NCI-H460 (cell line): ENCODE data around the gene VENTX. TPM values are rescaled to one million over a fixed set of nuclear protein-coding genes. Genes with fewer than 3 reads are reported as not detected.
"Not testable (repeated sequence)": the region's sequence is repeated elsewhere in the genome, so short reads cannot be mapped to it uniquely, and the experiment has no call there.

ENCODE experiments used
- DNase-seq: peaks from one replicate; pipeline ENCODE4 v3.0.0-alpha.2; 2016; ENCODE audit warnings: low read depth; ENCODE audit errors: extremely low read depth
- total RNA-seq: library from RNA; depleted of rRNA; stranded (reverse); fragments of >200 nt; shearing (Covaris generic); gene quantifications from 2 replicates; pipeline ENCODE4 v1.2.3, GENCODE V29; 2014

The VENTX gene
- total RNA-seq, 1 experiment from 2014 or later, result not detected

DNA sequence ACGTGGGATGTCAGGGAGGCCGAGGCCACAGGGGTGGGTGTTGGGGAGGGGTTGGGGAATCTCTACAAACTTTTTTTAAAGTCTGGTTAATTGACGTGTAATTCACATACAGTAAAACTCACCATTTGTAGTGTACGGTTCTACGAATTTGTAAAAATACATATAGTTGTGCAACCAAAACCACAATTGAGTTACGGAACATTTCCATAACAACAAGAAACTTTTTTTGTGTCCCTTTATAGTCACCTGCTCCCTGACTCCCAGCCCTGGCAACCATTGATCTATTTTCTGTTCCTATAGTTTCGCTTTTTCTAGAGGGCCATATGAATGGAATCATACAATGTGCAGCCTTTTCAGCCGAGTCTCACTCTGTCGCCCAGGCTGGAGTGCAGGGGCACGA is 2.9 kb upstream of the VENTX start:
- not testable (repeated sequence) for DNase-seq

DNA sequence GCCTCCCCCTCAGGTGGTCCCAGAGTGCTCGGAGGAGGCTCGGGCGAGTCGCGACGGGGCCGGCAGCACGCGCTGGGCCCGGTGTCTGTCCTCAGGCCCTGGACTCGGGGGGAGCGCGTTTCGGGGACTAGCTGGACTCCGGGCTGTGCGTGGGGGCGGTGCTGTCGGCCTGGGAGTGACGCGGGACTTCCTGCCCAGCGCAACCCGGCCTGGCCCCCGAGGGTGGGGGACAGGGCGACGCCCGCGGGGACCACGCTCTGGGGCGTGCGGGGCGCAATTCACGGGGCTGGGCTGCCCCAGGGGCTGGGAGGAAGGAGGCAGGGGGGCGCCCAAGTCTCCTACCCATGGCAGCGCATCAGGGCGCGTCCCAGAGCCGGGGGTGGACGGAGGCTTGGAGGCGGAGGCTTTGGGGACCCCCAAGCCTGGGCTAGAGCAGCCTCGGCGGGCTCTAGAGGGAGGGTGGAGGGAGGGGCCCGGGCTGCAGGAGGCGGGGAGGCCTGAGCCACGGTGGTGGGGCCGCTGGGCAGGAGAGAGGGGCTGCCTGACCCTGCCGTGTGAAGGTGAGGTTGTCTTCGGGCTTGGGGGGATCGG is 2.3 kb upstream of the VENTX start:
- no peak for DNase-seq

DNA sequence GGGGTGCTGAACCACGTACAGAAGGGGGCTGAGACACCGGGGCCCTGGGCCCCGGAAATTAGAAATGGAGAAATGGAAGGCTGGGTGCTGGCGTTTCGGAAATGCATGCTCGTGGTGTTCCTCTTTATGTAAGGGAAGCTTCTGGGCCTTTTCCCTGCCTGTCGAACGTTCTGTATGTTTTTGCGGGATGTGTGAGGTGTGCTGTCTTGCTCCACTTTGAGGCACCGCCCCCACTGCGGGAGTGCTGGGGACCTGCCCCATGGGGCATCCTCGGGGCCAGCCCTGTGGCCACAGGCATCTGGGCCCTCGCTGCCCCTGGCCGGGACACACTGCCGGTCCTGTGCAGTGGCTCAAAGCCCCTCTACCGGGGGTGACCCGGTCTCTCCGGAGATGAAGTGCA is 1.7 kb upstream of the VENTX start:
- DNase-seq, result no peak

DNA sequence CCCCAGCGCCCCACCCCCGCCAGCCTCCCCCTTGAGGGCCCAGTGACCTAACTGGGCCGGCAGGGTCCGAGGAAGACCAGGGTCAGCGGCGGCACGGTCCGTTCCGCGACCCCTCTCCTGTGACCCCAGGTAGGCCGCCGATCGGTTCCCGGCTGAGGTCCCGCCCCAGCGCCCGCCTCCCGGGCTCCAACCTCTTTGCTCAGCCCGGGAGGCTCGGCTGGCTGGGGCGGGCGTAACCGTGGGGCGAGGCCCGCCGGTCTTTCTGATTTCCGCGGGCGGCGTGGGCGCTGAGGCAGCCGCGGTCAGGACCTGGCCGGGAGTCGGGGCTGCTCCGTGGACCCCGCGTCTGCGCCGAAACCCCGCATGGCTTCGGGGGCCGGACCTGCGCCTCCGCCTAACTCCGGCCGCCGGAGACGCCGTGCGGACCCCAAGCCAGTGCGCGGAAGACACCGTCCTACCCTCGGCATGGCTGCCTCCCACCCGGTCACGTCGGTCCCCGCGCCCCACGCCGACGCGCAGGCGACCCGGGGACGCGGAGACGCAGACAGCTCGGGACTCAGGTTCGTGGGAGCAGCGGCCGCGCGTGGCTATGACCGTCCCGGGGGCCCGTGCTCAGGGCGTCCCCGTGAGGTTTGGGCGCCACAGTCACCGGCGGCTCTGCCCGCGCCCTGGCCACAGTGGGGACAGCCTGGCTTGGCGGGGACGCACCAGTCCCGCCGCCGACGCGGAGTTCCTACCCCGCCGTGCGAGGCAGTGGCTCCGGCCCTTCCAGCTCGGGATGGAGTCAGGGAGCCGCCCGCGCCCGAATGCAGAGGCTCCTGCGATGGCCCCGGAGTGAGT is 1.0 kb upstream of the VENTX start:
- DNase-seq, result no peak

DNA sequence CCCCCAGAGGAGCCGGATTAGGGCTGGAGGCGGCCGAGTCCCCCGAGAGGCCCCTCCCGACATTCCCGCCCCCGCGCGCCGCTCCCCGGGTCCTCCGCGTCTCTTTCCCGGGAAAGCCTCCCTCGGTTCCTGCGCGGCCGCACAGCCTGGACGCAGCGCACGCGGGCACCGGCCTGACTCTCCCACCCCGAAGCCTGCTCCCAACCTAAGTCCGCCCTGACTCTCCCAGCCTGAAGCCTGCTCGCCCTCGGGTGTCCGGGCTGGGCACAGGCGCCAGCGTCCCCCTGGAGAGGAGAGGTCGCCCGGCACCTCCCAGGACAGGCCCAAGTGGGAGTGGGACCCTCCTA is 441 bp upstream of the VENTX start:
- no peak for DNase-seq

DNA sequence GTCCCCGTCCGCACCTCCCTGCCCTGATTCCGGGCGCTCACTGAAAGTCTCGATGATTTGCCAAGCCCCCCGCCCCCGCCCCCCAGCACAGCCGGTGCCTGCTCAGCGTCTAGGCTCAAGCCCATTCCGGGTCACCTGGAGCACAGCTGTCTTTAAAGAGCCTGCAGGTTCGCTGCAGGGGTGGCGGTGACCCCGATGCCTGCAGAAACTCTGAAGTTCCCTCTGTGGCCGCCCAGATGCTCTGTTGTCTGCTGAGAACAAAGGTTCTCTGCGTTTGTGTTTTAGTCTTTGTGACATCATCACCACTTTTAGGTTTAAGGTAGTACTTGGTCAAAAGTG is 780 bp downstream of the VENTX start:
- DNase-seq, result no peak

DNA sequence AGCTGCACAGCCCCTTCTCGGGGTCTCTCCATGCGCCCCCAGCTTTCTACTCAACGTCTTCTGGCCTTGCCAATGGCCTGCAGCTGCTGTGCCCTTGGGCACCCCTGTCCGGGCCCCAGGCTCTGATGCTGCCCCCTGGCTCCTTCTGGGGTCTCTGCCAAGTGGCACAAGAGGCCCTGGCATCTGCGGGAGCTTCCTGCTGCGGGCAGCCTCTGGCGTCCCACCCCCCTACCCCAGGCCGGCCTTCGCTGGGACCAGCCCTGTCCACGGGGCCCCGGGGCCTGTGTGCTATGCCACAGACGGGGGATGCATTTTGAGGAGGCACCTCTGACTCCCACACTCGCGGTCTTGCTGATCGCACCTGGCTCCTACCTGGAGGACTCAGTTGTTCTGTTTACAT is 2.3 kb downstream of the VENTX start:
- no peak for DNase-seq

DNA sequence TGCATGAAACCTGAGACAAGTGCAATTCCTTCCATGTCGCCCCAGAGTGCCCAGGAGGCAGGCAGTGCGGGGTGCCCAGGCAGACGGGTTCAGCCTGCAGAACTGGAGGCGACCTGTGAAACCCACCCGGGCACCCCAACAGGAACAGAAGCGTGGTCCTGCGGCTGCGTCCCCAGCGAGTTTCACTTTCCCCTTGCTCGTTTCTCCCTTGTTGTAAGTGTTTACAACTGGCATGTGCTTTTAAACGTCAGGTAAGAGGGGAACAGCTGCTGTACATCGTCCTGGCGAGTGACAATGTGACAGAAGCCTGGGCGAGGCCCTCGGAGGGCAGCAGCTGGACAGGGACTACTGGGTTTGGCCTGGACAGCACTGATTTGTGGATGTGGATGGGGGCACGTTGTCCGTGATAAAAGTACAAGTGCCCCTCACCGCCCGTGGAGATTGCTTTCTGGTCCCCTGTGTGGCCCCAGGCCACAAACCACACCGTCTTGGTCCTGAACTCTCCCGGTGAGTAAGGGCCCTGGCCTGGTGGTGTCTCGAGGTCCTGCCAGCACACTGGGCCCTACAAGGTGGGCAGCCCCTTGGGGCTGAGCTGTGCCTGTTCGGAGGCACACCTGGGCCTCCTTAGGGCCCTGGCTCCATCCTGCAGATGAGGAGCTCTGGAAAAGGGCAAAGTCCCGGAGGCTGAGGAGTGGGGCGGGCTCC is 4.0 kb downstream of the VENTX start:
- DNase-seq, result no peak

DNA sequence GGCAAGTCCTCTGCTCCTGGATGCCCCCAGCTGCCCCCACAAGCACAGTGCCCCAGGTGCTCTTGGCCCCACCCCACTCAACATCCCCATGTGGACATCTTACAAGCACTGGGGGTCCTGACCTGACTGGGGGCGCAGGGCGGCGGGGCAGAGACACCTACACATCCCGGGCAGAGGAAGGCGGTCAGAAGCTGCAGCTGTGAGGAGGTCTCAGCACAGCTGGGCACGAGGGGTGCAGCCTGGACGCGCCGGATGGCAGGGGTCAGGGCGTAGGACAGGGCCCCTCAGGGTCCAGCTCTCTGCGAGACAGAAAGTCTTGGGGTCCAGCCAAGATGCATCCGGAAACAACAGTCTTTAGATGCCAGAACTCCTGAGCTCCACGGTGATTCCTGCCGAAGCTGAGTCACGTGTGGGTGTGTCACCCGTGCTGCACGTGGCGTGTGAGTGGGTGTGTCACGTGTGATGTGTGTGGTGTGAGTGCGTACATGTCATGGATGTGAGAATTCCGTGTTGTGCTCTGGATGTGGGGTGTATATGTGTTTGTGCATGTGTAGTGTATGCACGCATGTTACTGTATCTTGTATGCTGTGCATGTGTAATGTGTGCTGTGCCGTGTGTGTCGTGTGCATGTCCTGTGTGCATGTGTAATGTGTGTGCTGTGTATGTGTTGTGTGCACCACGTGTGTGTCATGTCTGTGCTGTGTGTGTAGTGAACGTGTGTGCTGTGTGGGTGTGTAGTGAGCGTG is 5.1 kb downstream of the VENTX start:
- DNase-seq, result no peak

DNA sequence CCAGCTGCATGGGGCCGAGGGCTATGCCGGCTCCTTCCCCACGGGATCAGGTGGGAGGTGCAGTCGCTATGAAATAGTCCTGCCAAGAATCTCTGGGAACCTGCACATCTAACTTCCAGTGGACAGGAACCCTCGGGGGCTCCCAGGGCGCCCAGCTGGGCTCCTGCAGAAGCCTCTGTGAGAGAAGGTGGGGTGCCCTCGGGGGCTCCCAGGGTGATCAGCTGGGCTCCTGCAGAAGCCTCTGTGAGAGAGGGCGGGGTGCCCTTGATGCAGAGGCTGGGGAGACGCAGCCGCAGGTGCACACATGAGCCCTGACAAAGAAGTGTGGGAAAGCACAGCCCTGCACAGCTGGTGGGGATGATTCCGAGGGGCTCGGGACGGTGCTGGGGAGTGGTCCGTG is 5.9 kb downstream of the VENTX start:
- no peak for DNase-seq

DNA sequence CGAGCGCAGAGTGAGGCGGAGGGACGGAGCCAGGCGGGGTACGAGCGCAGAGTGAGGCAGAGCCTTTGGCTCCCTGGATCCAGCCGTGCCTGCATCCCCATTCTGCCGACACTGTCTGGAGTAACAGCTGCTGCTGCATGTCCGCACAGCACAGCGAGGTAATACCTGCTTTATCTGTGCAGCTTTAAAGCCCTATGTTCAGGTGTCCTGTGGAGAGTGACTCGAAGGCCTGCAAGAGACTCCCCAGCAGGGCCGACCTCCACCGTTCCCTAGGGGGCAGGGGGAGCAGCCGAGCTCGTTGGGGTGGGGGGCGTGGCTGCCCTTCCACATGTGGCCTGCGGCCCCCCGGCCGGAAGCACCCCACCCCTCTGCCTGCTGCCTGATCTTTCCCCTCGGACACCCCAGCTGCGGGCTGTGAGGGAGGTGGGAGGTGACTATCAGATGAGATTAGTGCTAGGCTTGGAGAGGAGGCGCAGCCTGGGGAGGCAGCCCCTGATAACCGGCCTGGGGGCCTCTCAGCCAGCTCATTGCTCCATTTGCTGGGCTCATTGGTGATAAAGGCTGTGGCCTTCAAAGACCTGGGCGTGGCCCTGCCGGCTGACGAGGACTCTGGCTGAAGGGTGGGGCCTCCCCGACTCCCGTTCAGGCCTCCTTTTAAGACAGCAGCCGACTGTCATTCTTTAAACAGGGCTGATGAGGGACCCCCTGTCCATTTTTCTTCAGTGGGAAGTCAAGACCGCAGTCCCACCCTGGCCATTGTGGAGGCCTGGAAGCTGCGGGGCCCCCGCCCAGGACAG is 8.0 kb downstream of the VENTX start:
- peak; percentile 45 for DNase-seq

DNA sequence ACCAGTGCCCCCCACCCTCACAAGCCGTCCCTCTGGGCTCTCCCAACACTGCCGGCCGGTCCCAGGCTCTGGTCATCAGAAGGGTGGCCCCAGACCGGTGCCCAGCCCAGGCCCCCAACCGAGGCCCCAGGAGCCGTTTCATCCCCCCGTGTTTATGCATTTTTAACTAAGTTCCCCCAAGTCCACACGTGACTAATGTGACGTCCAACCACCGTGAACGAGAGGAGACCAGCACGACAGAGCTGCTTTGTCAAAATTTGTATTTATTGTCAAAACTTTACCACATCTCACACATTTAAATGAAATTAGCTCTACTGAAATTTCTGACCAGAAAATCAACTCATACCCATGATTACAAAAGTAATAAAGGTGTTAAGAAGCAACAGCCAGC is 8.6 kb downstream of the VENTX start:
- DNase-seq, result no peak

DNA sequence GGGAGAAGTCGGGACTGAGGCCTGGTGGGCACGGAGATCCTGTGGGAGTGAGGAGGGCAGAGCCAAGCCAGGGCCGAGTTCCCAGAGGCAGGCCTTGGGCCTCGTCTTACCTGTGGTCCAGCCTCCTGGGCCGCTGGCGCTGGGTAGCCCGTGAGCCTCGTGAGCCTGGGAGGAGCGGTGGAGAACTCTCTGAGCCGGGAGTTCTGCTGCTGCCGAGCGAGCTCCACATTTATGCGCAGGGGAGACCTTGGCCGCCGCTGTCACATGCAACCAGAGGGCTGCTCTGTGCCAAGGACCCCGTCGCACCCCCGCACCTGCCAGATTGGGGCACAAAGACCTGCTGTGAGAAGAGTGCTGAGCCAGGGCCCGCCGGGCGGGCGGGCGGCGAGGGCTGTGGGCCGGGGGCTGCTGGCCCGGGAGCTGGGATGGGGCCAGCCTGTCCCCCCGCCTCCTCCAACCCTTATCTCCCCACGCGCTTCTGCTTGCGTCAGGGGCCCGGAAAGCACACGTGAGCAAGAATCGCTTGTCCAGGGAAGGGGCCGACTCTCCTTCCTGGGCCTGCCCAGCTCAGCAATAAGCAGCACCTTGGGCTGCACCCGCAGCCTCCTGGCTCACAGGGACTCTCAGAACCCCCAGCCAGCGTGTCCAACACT is 10.2 kb downstream of the VENTX start:
- no peak for DNase-seq

DNA sequence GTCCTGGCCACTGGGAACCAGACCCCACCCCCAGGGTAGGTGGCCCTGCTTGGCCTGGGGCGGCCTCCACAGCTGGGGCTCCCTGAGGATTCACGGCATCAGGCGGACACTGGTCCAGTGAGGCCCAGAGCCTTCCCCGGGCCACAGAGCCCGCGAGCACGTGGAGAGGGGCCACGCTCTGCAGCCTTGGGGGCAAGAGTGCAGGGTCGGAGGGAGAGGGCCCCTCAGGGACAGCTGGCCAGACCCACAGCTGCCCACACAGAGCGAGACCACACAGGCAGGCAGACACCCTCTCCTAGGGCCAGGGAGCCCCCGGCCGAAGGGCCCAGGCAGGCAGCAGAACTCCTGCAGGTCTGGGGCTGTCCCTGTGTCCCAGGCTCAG is 10.7 kb downstream of the VENTX start:
- no peak for DNase-seq

DNA sequence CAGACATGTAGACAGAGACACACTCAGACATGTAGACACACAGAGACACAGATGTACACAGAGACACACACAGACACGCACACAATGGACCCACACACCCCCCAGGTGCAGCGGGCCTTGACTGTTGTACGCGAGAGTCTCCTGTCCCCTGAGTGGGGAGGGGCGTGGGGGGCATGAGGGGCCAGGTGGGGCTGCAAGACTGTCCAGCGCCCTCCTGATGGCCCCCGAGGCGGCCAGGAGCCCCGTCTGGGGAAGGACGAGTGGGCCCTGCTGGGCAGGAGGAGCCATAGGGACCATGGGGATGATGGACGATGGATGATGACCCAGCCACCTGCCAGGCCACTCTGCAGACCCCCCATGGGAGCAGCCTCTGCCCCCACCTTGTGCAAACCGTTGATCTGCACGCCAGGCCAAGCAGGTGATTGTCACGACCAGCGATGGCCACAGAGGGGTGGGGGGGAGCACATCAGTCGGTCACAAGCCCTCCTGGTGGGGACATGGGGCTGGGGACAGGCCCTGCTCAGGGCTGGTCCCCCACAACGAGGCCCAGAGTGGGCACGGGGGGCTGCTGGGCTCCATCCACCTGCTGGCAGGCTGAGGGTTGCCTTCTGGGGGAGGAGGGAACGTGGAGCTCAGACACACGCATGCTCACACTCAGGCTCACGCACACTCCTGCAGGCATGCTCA is 11.6 kb downstream of the VENTX start:
- no peak for DNase-seq

DNA sequence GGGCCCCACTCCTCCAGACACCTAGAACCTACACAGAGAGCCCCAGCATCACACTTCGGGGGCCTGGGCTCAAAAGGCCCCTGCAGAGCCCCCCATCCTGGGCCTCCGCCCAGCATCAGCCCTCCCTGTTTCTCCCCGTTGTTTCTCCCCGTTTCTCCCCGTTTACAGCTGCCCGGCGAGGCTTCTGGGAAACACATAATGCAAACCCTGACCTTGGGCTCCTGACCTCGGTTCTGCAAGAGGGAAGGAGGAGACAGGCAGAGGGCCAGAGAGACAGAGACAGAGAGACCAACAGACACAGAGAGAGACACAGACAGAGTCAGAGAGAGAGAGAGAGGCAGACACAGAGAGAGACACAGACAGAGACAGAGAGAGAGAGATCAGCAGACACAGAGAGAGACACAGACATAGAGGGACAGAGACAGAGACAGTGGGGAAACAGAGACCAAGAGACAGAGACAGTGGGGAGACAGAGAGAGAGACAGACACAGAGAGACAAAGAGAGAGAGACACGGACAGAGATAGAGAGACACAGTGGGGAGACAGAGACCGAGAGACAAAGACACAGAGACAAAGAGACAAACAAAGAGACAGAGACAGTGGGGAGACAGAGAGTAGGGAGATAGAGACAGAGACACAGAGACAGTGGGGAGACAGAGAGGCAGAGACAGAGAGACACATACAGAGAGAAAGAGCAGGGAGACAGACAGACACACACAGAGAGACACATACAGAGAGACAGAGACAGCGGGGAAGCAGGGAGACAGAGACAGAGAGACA is 12.5 kb downstream of the VENTX start:
- no peak for DNase-seq

DNA sequence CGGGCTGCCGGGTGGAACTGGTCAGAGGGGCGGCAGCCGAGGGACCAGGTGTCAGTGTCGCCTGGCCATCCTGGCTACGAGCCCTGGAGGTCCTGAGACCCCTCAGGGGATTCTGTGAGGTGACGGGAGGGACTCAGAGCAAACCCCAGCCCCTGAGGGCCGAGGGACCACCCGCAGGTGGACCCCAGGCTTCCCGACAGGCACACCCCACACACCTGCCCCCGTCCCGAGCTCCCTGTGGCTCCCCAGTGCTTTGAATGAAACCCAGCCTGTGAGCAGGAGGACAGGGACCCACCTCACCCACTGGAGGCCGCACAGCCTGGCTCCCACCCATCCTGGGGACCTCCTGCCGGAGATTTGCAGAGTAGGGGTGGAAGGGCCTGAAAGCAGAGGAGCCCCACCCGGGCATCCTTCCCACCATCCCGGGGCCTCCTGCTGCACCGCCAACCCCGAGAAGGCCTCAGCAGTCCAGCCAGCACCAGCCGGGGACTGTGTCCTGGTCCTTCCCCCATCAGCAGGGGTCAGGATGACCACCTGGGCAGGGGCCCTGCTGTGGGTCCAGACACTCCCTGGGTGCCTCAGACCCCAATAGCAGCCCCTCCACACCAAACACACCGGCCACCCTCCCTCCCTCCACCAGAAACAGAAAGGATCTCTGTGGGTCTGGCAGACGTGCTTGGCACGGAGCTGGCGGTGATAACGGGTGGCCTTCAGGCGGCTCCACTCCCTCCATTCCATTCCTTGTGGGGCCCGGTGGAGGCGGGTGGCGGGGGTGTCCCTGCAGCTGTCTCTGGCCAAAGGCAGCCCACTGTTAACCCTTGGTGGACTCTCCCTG is 13.9 kb downstream of the VENTX start:
- no peak for DNase-seq

DNA sequence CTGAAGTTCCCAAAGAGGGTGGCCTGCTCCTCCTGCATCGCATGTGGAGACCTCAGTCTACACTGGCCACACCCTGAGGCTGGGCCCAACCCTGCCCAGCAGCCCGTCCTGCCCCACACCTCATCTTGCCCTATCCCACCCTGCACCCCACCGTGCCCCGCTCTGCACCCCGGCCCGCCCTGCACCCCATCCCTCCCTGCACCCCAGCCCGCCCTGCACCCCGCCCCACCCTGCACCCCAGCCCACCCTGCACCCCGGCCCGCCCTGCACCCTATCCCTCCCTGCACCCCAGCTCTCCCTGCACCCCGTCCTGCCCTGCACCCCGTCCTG is 14.5 kb downstream of the VENTX start:
- DNase-seq, result no peak
